LNCAP (cell line): ENCODE results near the gene SLIT2.

Source experiments
- CTCF ChIP-seq: fragments of 450-650 bp; IDR thresholded peaks from 2 replicates; pipeline ENCODE4 v1.5.1; 2017; ENCODE audit warnings: mild to moderate bottlenecking

SLIT2 gene

DNA sequence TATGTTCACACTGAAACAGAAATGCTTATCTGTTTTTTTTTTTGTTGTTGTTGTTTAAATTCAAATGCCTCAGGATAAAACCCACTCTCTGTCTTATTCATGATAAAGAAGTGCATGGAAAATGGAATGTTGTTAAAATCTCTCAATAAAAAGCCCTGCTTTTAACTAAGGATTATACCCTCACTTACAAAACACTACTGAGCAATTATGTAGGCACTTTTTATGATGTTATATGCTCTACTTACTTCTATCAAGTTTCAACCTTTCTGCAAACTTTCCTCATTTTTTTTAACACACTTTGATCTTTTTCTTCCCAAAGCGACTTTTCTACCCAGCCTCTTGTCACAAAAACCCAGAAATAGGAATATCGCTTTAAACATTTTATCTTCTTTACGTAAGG, 26.5 kb downstream of the SLIT2 start:
- TF ChIP-seq CTCF, result no peak

DNA sequence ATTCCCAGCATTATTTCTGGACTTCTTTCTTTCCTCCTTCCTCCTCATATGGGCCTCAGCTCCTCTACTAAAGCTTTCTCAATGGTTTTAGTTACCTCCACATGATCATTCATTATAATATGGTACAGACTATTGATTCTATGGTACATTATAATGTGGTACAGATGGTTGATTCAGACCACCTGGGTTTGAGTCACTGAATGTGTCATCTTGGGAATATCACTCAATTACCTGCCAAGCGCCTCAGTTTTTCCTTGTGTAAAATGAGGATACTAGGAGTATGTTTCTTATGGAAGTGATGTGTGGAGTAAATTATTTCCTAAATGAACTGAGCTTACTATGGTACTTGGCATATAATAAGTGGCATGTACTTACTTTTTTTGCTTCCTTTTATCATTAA, 27.7 kb downstream of the SLIT2 start:
- TF ChIP-seq CTCF, result no peak

DNA sequence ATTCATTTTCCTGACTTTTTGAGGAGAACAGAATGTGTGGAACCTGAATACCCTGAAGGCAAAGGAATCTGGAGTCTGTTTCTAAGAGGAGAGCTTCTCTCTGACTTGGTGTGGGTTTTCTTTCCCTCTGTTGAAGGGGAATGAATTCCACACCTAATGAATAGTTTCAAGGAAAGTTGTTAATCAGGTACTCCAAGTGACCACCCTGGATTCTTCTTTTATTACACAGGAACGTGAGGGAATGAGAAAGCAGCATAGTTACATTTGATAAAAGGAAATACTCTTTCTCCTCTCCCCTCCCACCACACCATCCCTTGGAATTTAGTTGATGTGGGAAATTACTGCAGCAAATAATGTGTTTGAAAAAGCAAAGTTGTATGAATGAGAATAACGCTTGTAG, 29.7 kb downstream of the SLIT2 start:
- no peak for TF ChIP-seq CTCF

GRCh38 chr4:20283039-20283438, 31.3 kb downstream of the SLIT2 start:
- no peak for TF ChIP-seq CTCF

- TF ChIP-seq CTCF, result no peak
Observed at GRCh38 chr4:20284990-20285389, 33.3 kb downstream of the SLIT2 start.

DNA sequence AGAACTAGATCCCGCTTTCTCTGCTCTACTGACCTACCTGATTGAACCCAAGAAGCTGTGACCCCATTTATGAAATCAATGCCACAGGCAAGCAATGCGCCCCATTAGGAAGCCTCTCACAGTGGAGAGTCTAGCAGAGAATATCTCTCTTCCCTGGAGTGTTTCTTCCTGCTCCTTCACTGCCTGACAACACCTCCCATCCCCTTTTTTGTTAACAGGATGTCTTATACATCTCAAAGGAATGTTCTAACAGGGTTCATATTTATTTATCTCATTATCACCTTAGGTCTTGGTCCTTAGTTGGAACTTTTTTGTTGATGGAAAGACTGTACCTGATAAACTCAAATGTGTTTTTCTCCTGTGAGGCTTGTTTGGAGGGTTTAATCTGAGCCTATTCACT, 35.5 kb downstream of the SLIT2 start:
- no peak for TF ChIP-seq CTCF

DNA sequence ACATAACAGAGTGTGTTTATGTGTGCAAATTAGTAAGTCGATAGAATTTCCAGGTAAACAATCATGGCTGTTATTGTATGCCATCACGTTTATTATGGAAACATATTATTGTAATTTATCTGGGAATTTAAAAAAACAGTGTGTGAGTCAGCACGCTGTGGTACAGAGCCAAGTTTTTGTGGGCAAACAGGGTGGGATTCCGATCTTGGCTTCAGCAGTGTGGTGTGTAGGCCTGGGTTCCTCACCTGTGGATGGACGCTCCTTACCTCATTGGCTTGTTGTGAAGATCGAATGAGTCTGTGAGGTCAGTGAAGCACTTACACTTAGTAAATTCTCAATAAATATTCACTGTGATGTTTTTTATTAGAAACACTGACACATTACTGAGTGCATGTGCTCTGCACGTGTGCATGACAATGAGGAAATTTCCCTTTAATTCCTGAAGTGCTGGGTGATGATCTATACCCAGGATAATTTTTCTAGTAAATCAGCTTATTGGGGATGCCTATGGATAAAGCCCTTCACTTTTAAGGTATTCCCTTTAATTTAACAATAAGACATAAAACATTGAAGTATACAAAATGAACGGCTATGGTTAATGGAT, 36.4 kb downstream of the SLIT2 start:
- no peak for TF ChIP-seq CTCF
